Measurements from ENCODE around the gene GLT8D2. TPM values are rescaled to one million over a fixed set of nuclear protein-coding genes. Genes with fewer than 3 reads are reported as not detected.

Gene GLT8D2
- total and polyA plus RNA-seq, 2 of the 13 experiments (the other 11 are each of a cell fraction or from before 2014, with no cell fraction given), result not detected

DNA sequence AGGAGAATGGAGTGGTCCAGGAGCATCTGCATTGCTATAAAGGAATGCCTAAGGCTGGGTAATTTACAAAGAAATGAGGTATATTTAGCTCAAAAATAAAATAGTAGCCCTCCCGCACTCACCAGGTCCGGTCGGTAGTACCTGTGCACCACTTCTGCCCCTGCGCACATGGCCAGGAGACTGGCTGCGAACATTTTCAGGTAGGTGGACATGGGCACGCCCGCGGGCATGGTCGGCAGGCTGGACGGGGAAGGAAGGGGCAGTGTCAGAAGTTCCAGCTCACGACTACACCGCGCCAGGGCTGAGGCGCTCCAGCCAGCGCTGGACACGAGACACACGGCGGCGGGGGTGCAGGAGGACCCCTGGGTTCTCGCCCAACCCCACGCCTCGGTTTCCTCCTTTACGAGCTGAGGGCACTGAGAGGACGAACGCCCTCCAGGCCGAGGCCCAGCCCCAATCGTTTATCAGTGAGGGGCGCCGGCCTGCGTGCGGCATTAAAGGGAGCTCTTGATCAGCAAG lies 93.4 kb downstream of the GLT8D2 start (continued):
- TF ChIP-seq ZNF264 (CRISPR knock-in tag; IDR thresholded peaks at IDR 0.05), result no peak
- TF ChIP-seq DPF2 (CRISPR knock-in tag; IDR thresholded peaks at IDR 0.05; ENCODE audit: borderline replicate concordance, low read depth), result no peak
- no peak for TF ChIP-seq ZFP1 (CRISPR knock-in tag; IDR thresholded peaks at IDR 0.05)
- TF ChIP-seq, protein P1, sequence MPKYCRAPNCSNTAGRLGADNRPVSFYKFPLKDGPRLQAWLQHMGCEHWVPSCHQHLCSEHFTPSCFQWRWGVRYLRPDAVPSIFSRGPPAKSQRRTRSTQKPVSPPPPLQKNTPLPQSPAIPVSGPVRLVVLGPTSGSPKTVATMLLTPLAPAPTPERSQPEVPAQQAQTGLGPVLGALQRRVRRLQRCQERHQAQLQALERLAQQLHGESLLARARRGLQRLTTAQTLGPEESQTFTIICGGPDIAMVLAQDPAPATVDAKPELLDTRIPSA (CRISPR knock-in tag; IDR thresholded peaks at IDR 0.05; ENCODE audit: borderline replicate concordance), result no peak; the same call in 1 of the 2 replicates
- no peak for TF ChIP-seq NCOR1 (IDR thresholded peaks at IDR 0.05; ENCODE audit: borderline replicate concordance, low read length)
- TF ChIP-seq, protein P2, sequence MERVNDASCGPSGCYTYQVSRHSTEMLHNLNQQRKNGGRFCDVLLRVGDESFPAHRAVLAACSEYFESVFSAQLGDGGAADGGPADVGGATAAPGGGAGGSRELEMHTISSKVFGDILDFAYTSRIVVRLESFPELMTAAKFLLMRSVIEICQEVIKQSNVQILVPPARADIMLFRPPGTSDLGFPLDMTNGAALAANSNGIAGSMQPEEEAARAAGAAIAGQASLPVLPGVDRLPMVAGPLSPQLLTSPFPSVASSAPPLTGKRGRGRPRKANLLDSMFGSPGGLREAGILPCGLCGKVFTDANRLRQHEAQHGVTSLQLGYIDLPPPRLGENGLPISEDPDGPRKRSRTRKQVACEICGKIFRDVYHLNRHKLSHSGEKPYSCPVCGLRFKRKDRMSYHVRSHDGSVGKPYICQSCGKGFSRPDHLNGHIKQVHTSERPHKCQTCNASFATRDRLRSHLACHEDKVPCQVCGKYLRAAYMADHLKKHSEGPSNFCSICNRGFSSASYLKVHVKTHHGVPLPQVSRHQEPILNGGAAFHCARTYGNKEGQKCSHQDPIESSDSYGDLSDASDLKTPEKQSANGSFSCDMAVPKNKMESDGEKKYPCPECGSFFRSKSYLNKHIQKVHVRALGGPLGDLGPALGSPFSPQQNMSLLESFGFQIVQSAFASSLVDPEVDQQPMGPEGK (CRISPR knock-in tag; IDR thresholded peaks at IDR 0.05), result no peak
- no peak for TF ChIP-seq CERS6 (CRISPR knock-in tag; IDR thresholded peaks at IDR 0.05)
- no peak for TF ChIP-seq TBX3 (IDR thresholded peaks at IDR 0.05; ENCODE audit: borderline replicate concordance)
- no peak for TF ChIP-seq RARA (CRISPR knock-in tag; IDR thresholded peaks at IDR 0.05)
- no peak for TF ChIP-seq HOXA7 (CRISPR knock-in tag; IDR thresholded peaks at IDR 0.05)
- no peak for TF ChIP-seq ZNF160 (CRISPR knock-in tag; IDR thresholded peaks at IDR 0.05)
- no peak for TF ChIP-seq SIX1 (CRISPR knock-in tag; IDR thresholded peaks at IDR 0.05; ENCODE audit: borderline replicate concordance)
- TF ChIP-seq ZBTB25 (CRISPR knock-in tag; IDR thresholded peaks at IDR 0.05), result no peak
- TF ChIP-seq ATM (IDR thresholded peaks at IDR 0.05; ENCODE audit: borderline replicate concordance), result no peak
- TF ChIP-seq ZNF567 (CRISPR knock-in tag; IDR thresholded peaks at IDR 0.05; ENCODE audit: borderline replicate concordance), result no peak
- TF ChIP-seq, protein P3, sequence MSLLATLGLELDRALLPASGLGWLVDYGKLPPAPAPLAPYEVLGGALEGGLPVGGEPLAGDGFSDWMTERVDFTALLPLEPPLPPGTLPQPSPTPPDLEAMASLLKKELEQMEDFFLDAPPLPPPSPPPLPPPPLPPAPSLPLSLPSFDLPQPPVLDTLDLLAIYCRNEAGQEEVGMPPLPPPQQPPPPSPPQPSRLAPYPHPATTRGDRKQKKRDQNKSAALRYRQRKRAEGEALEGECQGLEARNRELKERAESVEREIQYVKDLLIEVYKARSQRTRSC (CRISPR knock-in tag; IDR thresholded peaks at IDR 0.05; ENCODE audit: low read depth), result no peak
- no peak for TF ChIP-seq ZNF34 (CRISPR knock-in tag; IDR thresholded peaks at IDR 0.05; ENCODE audit: borderline replicate concordance)
- TF ChIP-seq ZNF629 (CRISPR knock-in tag; conservative IDR thresholded peaks at IDR 0.05), result no peak
- TF ChIP-seq FOSL1 (CRISPR knock-in tag; IDR thresholded peaks at IDR 0.05; ENCODE audit: borderline replicate concordance), result no peak
- TF ChIP-seq FUBP1 (CRISPR knock-in tag; IDR thresholded peaks at IDR 0.05; ENCODE audit: borderline replicate concordance), result no peak
- no peak for TF ChIP-seq NAIF1 (CRISPR knock-in tag; IDR thresholded peaks at IDR 0.05; ENCODE audit: borderline replicate concordance)
- TF ChIP-seq PCBP1 (IDR thresholded peaks at IDR 0.05; ENCODE audit: borderline replicate concordance, low read depth, low read length), result no peak; the same call in 1 of the 2 replicates
- peak; percentile 75; the same call in 1 of the 2 replicates for TF ChIP-seq RBFOX2 (IDR thresholded peaks at IDR 0.05; ENCODE audit: low read depth, low read length)
- no peak for TF ChIP-seq SIN3B (IDR thresholded peaks at IDR 0.05; ENCODE audit: low read length)
